HepG2 (cell line): ENCODE data around the gene CLDN5. TPM values are rescaled to one million over a fixed set of nuclear protein-coding genes. Genes with fewer than 3 reads are reported as not detected.

Experiments used
- ATAC-seq: fragments of 200-7000 bp; cut with Tn5 transposase; 3 replicates; pipeline ENCODE4 v1.9.1; 2020; ENCODE audit warnings: mild to moderate bottlenecking, moderate library complexity
- BruUV-seq: library from RNA; stranded (reverse); fragments of 400-500 nt; replicated peaks from 2 replicates; lab custom pipeline; 2021; lab: Mats Ljungman, UMichigan
- CTCF ChIA-PET: fragments of 300-600 bp; formaldehyde crosslinking; extraction: SDS; loops from one replicate; lab custom pipeline; 2021; ENCODE audit warnings: low total read pairs, inconsistent platforms, low intra/inter-chr PET ratio; lab: Yijun Ruan, JAX
- POLR2A ChIA-PET: fragments of 350-600 bp; sonication (Branson Sonifier 250); formaldehyde crosslinking; loops from one replicate; lab custom pipeline; 2020; ENCODE audit warnings: antibody characterized with exemption, inconsistent platforms; lab: Yijun Ruan, JAX
- DNase-seq: peaks from one replicate; pipeline ENCODE4 v3.0.0-alpha.2; 2015; ENCODE audit warnings: low spot score
- FAIRE-seq: peaks from 3 replicates; lab custom pipeline; 2011; peaks lifted over from hg19 to GRCh38; lab: Jason Lieb, UNC
- H2AFZ ChIP-seq: one replicate; pipeline ENCODE4 v1.6.1; 2011; ENCODE audit warnings: low read length, inconsistent platforms
- H3K27ac ChIP-seq: fragments of 300-600 bp; 3 replicates; pipeline ENCODE4 v1.8.0; 2011; ENCODE audit warnings: mixed run types, mild to moderate bottlenecking, mixed read lengths, low read length, inconsistent platforms; ENCODE audit not compliant: insufficient read depth; ENCODE audit errors: extremely low read length
- H3K27me3 ChIP-seq, 2 experiments: fragments of 200-600 bp in 1 of 2; 2 replicates in 1 of 2; 3 replicates in 1 of 2; pipeline versions ENCODE4 v1.6.0 to v1.8.0; 2011; ENCODE audit warnings: low read length in 2 of 2, mild to moderate bottlenecking in 2 of 2, moderate library complexity in 2 of 2, inconsistent platforms in 1 of 2; ENCODE audit not compliant: insufficient read depth in 2 of 2, control insufficient read depth in 1 of 2
- H3K36me3 ChIP-seq, 2 experiments: fragments of 200-600 bp in 1 of 2; replicated peaks in 1 of 2; 2 replicates in 1 of 2; 3 replicates in 1 of 2; pipeline versions ENCODE4 v1.5.1 to v1.8.0; 2011; ENCODE audit warnings: low read length in 2 of 2, inconsistent platforms in 1 of 2; ENCODE audit not compliant: insufficient read depth in 2 of 2, control insufficient read depth in 1 of 2
- H3K4me1 ChIP-seq: 2 replicates; pipeline ENCODE4 v1.5.1; 2012; ENCODE audit warnings: low read length, inconsistent platforms; ENCODE audit not compliant: insufficient read depth
- H3K4me2 ChIP-seq: 2 replicates; pipeline ENCODE4 v1.6.0; 2011; ENCODE audit warnings: low read depth, low read length, inconsistent platforms
- H3K4me3 ChIP-seq, 3 experiments: fragments of 200-600 bp in 1 of 3; sonication (generic), shearing (Covaris generic) in 1 of 3; replicated peaks in 1 of 3; 2 replicates each; pipeline ENCODE4 v1.5.1; 2011 to 2016; ENCODE audit warnings: low read length in 3 of 3, inconsistent platforms in 2 of 3, low read depth in 2 of 3, mild to moderate bottlenecking in 2 of 3, control low read depth in 1 of 3, mixed read lengths in 1 of 3; ENCODE audit not compliant: insufficient read depth in 1 of 3
- H3K79me2 ChIP-seq: one replicate; pipeline ENCODE4 v1.6.1; 2011; ENCODE audit warnings: low read length, inconsistent platforms; ENCODE audit not compliant: insufficient read depth
- H3K9ac ChIP-seq: 2 replicates; pipeline ENCODE4 v1.6.0; 2011; ENCODE audit warnings: mild to moderate bottlenecking, low read depth, low read length, inconsistent platforms; ENCODE audit not compliant: insufficient read depth
- H3K9me3 ChIP-seq: 2 replicates; pipeline ENCODE4 v1.5.1; 2012; ENCODE audit warnings: mild to moderate bottlenecking, low read length
- H4K20me1 ChIP-seq: 2 replicates; pipeline ENCODE4 v1.6.0; 2011; ENCODE audit warnings: inconsistent platforms, mild to moderate bottlenecking, low read length, moderate library complexity; ENCODE audit not compliant: insufficient read depth
- AKAP8 ChIP-seq: sonication (generic); formaldehyde crosslinking; IDR thresholded peaks from 2 replicates; pipeline ENCODE4 v1.5.1; 2020; ENCODE audit warnings: mild to moderate bottlenecking, missing genetic modification reagents
- NFATC3 ChIP-seq: sonication (generic); formaldehyde crosslinking; IDR thresholded peaks from 2 replicates; pipeline ENCODE4 v1.5.1; 2020; ENCODE audit warnings: mild to moderate bottlenecking, missing genetic modification reagents
- PRMT3 ChIP-seq: sonication (generic); formaldehyde crosslinking; IDR thresholded peaks from 2 replicates; pipeline ENCODE4 v1.8.1; 2022; ENCODE audit warnings: low read depth, mild to moderate bottlenecking, moderate library complexity, missing genetic modification reagents, borderline replicate concordance
- ZBTB46 ChIP-seq: sonication (generic); formaldehyde crosslinking; IDR thresholded peaks from 2 replicates; pipeline ENCODE4 v1.4.0; 2020; ENCODE audit warnings: mild to moderate bottlenecking, missing genetic modification reagents, borderline replicate concordance
- ZMYM4 ChIP-seq: sonication (generic); formaldehyde crosslinking; IDR thresholded peaks from 2 replicates; pipeline ENCODE4 v1.8.1; 2023; ENCODE audit warnings: mild to moderate bottlenecking, missing genetic modification reagents
- ZNF260 ChIP-seq: sonication (generic); formaldehyde crosslinking; IDR thresholded peaks from 2 replicates; pipeline ENCODE4 v1.4.0; 2020; ENCODE audit warnings: missing genetic modification reagents, low read depth, mild to moderate bottlenecking, borderline replicate concordance
- ZNF383 ChIP-seq: sonication (generic); formaldehyde crosslinking; IDR thresholded peaks from 2 replicates; pipeline ENCODE4 v1.4.0; 2020; ENCODE audit warnings: missing genetic modification reagents, mild to moderate bottlenecking, borderline replicate concordance
- ZNF710 ChIP-seq: sonication (generic); formaldehyde crosslinking; IDR thresholded peaks from 2 replicates; pipeline ENCODE4 v1.5.0; 2020; ENCODE audit warnings: mild to moderate bottlenecking, missing genetic modification reagents, borderline replicate concordance
- WGBS: methylation state at CpG from one replicate; pipeline ENCODE4 v1.1.6; 2017; ENCODE audit warnings: low lambda C conversion rate; 5-methylcytosine and 5-hydroxymethylcytosine counted together
- in situ Hi-C: cut with HindIII; loops from 2 replicates; pipeline ENCODE4 v1.10.0; 2017; ENCODE audit warnings: low pct_unique_long_range_greater_than_20kb; ENCODE audit not compliant: extremely low pct_ligation_motif_present
- intact Hi-C: fragments of 100-400 bp; cut with micrococcal nuclease; formaldehyde crosslinking; loops from one replicate; pipeline ENCODE4 v1.10.0; 2022; ENCODE audit not compliant: unreplicated experiment
- polyA plus RNA-seq, 8 experiments: library from polyadenylated mRNA; depleted of rRNA in 3 of 8; stranded (reverse) in 7 of 8; unstranded in 1 of 8; fragments of >200 nt; fragmentation: Illumina TruSeq in 4 of 8; extraction: Trizol in 4 of 8; gene quantifications; 2 replicates each; pipeline versions ENCODE4 v1.2.1 to v1.2.3, GENCODE V29; 2011 to 2016; ENCODE audit warnings: low read depth in 4 of 8, missing spikeins in 1 of 8, mixed read lengths in 1 of 8; ENCODE audit not compliant: insufficient read depth in 1 of 8
- total RNA-seq, 5 experiments: library from RNA; depleted of rRNA; stranded (reverse); fragments of >200 nt; fragmentation: Illumina TruSeq; extraction: Trizol; gene quantifications; 2 replicates each; pipeline ENCODE4 v1.2.3, GENCODE V29; 2016; ENCODE audit warnings: low read depth in 1 of 5
- TF ChIP-seq, protein P1 (sequence below): sonication (generic); formaldehyde crosslinking; IDR thresholded peaks from 2 replicates; pipeline ENCODE4 v1.4.0; 2020; ENCODE audit warnings: missing genetic modification reagents

Gene CLDN5
- total and polyA plus RNA-seq, 2 of the 13 experiments (the other 11 are each of a cell fraction or from before 2014, with no cell fraction given) = not detected

GRCh38 chr22:19526076-19526701 lies 2.0 kb upstream of the CLDN5 start:
- Histone ChIP-seq H3K9me3 (no peaks in the 10 kb centered on the region), H3K4me1 (no peaks in the 10 kb centered on the region), H3K9ac (no peak overlapping the region), H3K36me3 (no peaks in the 10 kb centered on the region), H3K4me3 (no peak overlapping the region), H3K27me3 (peaks cover 0 to 18% of the 10 kb centered on the region in 2 experiments; a peak in 1 of 5 replicates), H3K27ac (no peak overlapping the region), H2AFZ (no peak overlapping the region), H3K4me2 (no peak overlapping the region), H4K20me1 (no peaks in the 10 kb centered on the region), H3K79me2 (no peaks in the 10 kb centered on the region)
- WGBS = 20% methylated on average over 4 of the region's 11 CpGs
- no peak for TF ChIP-seq ZMYM4
- no peak for TF ChIP-seq ZNF710 (CRISPR knock-in tag)
- TF ChIP-seq NFATC3 (CRISPR knock-in tag) = no peak
- 0 out of 2 replicates have a peak, but pooled peaks have one; percentile 19 for TF ChIP-seq AKAP8 (CRISPR knock-in tag)
- no peak for FAIRE-seq
- ChIA-PET POLR2A (no interaction called here), CTCF (no interaction called here)
- peak; percentile 5; the same call in 1 of the 3 replicates for ATAC-seq
- no peak for DNase-seq
- no TSS peak for BruUV-seq
- intact Hi-C loops = no loop called here
- in situ Hi-C loops = no loop called here

DNA sequence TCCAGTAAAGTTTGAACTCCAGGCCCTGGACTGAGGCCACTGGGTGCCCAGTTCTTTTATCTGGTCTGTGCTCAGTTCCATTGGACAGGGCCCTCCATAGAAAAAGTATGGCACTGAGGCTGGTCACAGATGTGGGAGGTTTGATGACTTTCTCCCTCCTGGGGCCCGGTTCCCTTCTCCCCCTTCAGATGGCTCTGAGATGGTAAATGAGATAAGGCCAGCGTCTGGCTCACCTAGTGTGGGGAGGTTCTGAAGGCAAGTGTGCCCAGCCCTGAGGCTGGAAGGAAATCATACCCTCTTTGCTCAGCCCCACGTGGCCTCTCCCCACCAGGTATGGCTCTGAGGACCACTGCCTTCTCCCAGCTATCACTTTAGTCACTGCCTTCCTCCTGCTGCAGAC lies 1.5 kb upstream of the CLDN5 start:
- H3K9ac ChIP-seq = no peak overlapping the region
- H3K79me2 ChIP-seq = no peaks in the 10 kb centered on the region
- H3K36me3 ChIP-seq = no peaks in the 10 kb centered on the region
- H3K4me2 ChIP-seq = no peak overlapping the region
- intact Hi-C loops = no loop called here
- FAIRE-seq (no peak), DNase-seq (no peak), ATAC-seq (no peak)
- ChIA-PET CTCF (no interaction called here), POLR2A (no interaction called here)
- no peak overlapping the region for H2AFZ ChIP-seq
- no TSS peak for BruUV-seq
- H3K4me3 ChIP-seq = no peak overlapping the region
- H3K4me1 ChIP-seq = no peaks in the 10 kb centered on the region
- in situ Hi-C loops = no loop called here
- H3K9me3 ChIP-seq = no peaks in the 10 kb centered on the region
- H3K27ac ChIP-seq = no peak overlapping the region
- no CpG with 5 or more reads among the region's 3 CpGs for WGBS
- H4K20me1 ChIP-seq = no peaks in the 10 kb centered on the region
- H3K27me3 ChIP-seq = peaks cover 0 to 17% of the 10 kb centered on the region in 2 experiments; a peak in 1 of 5 replicates
- TF ChIP-seq ZNF383 (CRISPR knock-in tag) (no peak), PRMT3 (CRISPR knock-in tag) (no peak), ZNF260 (CRISPR knock-in tag) (no peak), ZBTB46 (CRISPR knock-in tag) (no peak)
- TF ChIP-seq, protein P1, sequence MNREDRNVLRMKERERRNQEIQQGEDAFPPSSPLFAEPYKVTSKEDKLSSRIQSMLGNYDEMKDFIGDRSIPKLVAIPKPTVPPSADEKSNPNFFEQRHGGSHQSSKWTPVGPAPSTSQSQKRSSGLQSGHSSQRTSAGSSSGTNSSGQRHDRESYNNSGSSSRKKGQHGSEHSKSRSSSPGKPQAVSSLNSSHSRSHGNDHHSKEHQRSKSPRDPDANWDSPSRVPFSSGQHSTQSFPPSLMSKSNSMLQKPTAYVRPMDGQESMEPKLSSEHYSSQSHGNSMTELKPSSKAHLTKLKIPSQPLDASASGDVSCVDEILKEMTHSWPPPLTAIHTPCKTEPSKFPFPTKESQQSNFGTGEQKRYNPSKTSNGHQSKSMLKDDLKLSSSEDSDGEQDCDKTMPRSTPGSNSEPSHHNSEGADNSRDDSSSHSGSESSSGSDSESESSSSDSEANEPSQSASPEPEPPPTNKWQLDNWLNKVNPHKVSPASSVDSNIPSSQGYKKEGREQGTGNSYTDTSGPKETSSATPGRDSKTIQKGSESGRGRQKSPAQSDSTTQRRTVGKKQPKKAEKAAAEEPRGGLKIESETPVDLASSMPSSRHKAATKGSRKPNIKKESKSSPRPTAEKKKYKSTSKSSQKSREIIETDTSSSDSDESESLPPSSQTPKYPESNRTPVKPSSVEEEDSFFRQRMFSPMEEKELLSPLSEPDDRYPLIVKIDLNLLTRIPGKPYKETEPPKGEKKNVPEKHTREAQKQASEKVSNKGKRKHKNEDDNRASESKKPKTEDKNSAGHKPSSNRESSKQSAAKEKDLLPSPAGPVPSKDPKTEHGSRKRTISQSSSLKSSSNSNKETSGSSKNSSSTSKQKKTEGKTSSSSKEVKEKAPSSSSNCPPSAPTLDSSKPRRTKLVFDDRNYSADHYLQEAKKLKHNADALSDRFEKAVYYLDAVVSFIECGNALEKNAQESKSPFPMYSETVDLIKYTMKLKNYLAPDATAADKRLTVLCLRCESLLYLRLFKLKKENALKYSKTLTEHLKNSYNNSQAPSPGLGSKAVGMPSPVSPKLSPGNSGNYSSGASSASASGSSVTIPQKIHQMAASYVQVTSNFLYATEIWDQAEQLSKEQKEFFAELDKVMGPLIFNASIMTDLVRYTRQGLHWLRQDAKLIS (CRISPR knock-in tag) = no peak
